OCI-LY1 (cell line): ENCODE data around the gene C7orf25.
A peak's percentile ranks its signal among the peaks of the same experiment; 100 is the strongest.

Source experiments
- H2AFZ ChIP-seq: fragments of 200-600 bp; sonication (generic), shearing (Covaris generic); 2 replicates; pipeline ENCODE4 v1.6.0; 2014; ENCODE audit warnings: antibody characterized with exemption, mild to moderate bottlenecking, low read length
- H3F3A ChIP-seq: fragments of 200-600 bp; sonication (generic), shearing (Covaris generic); 2 replicates; pipeline ENCODE4 v1.6.0; 2014; ENCODE audit warnings: mild to moderate bottlenecking, antibody characterized with exemption, low read length, moderate library complexity; ENCODE audit not compliant: insufficient read depth
- H3K27ac ChIP-seq: fragments of 200-600 bp; sonication (generic); 2 replicates; pipeline ENCODE4 v1.5.1; 2014; ENCODE audit warnings: low read length, mixed run types, mild to moderate bottlenecking, low read depth; ENCODE audit not compliant: poor library complexity, severe bottlenecking
- H3K27me3 ChIP-seq: fragments of 200-600 bp; sonication (generic); 2 replicates; pipeline ENCODE4 v1.6.0; 2014; ENCODE audit warnings: antibody characterized with exemption, mild to moderate bottlenecking, low read length, moderate library complexity; ENCODE audit not compliant: insufficient read depth
- H3K36me3 ChIP-seq: fragments of 200-600 bp; sonication (generic); 2 replicates; pipeline ENCODE4 v1.6.1; 2014; ENCODE audit warnings: mild to moderate bottlenecking, antibody characterized with exemption, low read length, moderate library complexity, mixed read lengths; ENCODE audit not compliant: insufficient read depth
- H3K4me1 ChIP-seq: fragments of 200-600 bp; sonication (generic); 2 replicates; pipeline ENCODE4 v1.5.1; 2014; ENCODE audit warnings: mild to moderate bottlenecking, low read length, moderate library complexity; ENCODE audit not compliant: insufficient read depth, severe bottlenecking
- H3K4me2 ChIP-seq: fragments of 200-600 bp; sonication (generic), shearing (Covaris generic); 2 replicates; pipeline ENCODE4 v1.6.1; 2014; ENCODE audit warnings: low read length
- H3K4me3 ChIP-seq: fragments of 200-600 bp; sonication (generic); 2 replicates; pipeline ENCODE4 v1.5.1; 2014; ENCODE audit warnings: low read length, low read depth, mild to moderate bottlenecking, mixed read lengths; ENCODE audit not compliant: poor library complexity, severe bottlenecking
- H3K79me2 ChIP-seq: fragments of 200-600 bp; shearing (Covaris generic); 2 replicates; pipeline ENCODE4 v1.6.1; 2016; ENCODE audit warnings: mixed run types, low read length, mixed read lengths; ENCODE audit not compliant: insufficient read depth
- H3K9ac ChIP-seq: fragments of 200-600 bp; sonication (generic), shearing (Covaris generic); 2 replicates; pipeline ENCODE4 v1.6.1; 2014; ENCODE audit warnings: mild to moderate bottlenecking, low read length, mixed read lengths
- H3K9me2 ChIP-seq: fragments of 200-600 bp; sonication (generic), shearing (Covaris generic); 2 replicates; pipeline ENCODE4 v1.6.1; 2014; ENCODE audit warnings: low read depth, mild to moderate bottlenecking, low read length, mixed read lengths
- H3K9me3 ChIP-seq: fragments of 200-600 bp; shearing (Covaris generic); 2 replicates; pipeline ENCODE4 v1.6.1; 2014; ENCODE audit warnings: low read length, mixed read lengths
- H4K20me1 ChIP-seq: fragments of 200-600 bp; sonication (generic), shearing (Covaris generic); 2 replicates; pipeline ENCODE4 v1.6.0; 2016; ENCODE audit warnings: mild to moderate bottlenecking, low read length; ENCODE audit not compliant: insufficient read depth
- EZH2 ChIP-seq: fragments of 200-600 bp; sonication (generic), shearing (Covaris generic); IDR thresholded peaks from 2 replicates; pipeline ENCODE4 v1.8.0; 2017; ENCODE audit warnings: borderline replicate concordance, mixed run types, mild to moderate bottlenecking, antibody characterized with exemption, low read length, moderate library complexity, mixed read lengths
- TF ChIP-seq, protein P1 (sequence below): fragments of 200-600 bp; sonication (generic), shearing (Covaris generic); IDR thresholded peaks from 2 replicates; pipeline ENCODE4 v1.5.1; 2017; ENCODE audit warnings: mild to moderate bottlenecking, antibody characterized with exemption, low read length, moderate library complexity, mixed read lengths

Gene C7orf25

GRCh38 chr7:42878303-42878702 is 33.6 kb downstream of the C7orf25 start:
- H3K9me2 ChIP-seq: no peaks in the 10 kb centered on the region
- no peaks in the 10 kb centered on the region for H3K27me3 ChIP-seq
- no peaks in the 10 kb centered on the region for H3K4me1 ChIP-seq
- H4K20me1 ChIP-seq: no peaks in the 10 kb centered on the region
- TF ChIP-seq EZH2: no peak
- TF ChIP-seq, protein P1, sequence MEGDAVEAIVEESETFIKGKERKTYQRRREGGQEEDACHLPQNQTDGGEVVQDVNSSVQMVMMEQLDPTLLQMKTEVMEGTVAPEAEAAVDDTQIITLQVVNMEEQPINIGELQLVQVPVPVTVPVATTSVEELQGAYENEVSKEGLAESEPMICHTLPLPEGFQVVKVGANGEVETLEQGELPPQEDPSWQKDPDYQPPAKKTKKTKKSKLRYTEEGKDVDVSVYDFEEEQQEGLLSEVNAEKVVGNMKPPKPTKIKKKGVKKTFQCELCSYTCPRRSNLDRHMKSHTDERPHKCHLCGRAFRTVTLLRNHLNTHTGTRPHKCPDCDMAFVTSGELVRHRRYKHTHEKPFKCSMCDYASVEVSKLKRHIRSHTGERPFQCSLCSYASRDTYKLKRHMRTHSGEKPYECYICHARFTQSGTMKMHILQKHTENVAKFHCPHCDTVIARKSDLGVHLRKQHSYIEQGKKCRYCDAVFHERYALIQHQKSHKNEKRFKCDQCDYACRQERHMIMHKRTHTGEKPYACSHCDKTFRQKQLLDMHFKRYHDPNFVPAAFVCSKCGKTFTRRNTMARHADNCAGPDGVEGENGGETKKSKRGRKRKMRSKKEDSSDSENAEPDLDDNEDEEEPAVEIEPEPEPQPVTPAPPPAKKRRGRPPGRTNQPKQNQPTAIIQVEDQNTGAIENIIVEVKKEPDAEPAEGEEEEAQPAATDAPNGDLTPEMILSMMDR: no peak
- no peaks in the 10 kb centered on the region for H3K9me3 ChIP-seq
- H3K79me2 ChIP-seq: no peaks in the 10 kb centered on the region
- no peak overlapping the region for H3K4me3 ChIP-seq
- H3K36me3 ChIP-seq: no peaks in the 10 kb centered on the region
- no peak overlapping the region for H3K4me2 ChIP-seq
- H2AFZ ChIP-seq: no peak overlapping the region
- H3K27ac ChIP-seq: no peak overlapping the region
- no peak overlapping the region for H3K9ac ChIP-seq
- H3F3A ChIP-seq: no peaks in the 10 kb centered on the region

GRCh38 chr7:42877862-42878261 is 34.0 kb downstream of the C7orf25 start:
- H3K4me1 ChIP-seq: no peaks in the 10 kb centered on the region
- no peaks in the 10 kb centered on the region for H3K36me3 ChIP-seq
- H4K20me1 ChIP-seq: no peaks in the 10 kb centered on the region
- H3K9ac ChIP-seq: no peak overlapping the region
- H3K4me2 ChIP-seq: no peak overlapping the region
- no peaks in the 10 kb centered on the region for H3K9me3 ChIP-seq
- no peak overlapping the region for H3K27ac ChIP-seq
- no peak for TF ChIP-seq EZH2
- TF ChIP-seq, protein P1: no peak
- no peaks in the 10 kb centered on the region for H3K79me2 ChIP-seq
- H3F3A ChIP-seq: no peaks in the 10 kb centered on the region
- H2AFZ ChIP-seq: no peak overlapping the region
- H3K4me3 ChIP-seq: no peak overlapping the region
- H3K9me2 ChIP-seq: no peaks in the 10 kb centered on the region
- no peaks in the 10 kb centered on the region for H3K27me3 ChIP-seq

- no peaks in the 10 kb centered on the region for H3K79me2 ChIP-seq
- H3K36me3 ChIP-seq: no peaks in the 10 kb centered on the region
- H3K4me3 ChIP-seq: no peak overlapping the region
- H3K9ac ChIP-seq: no peak overlapping the region
- H4K20me1 ChIP-seq: no peaks in the 10 kb centered on the region
- no peak for TF ChIP-seq EZH2
- TF ChIP-seq, protein P1: peak; percentile 94
- no peaks in the 10 kb centered on the region for H3K9me2 ChIP-seq
- no peak overlapping the region for H2AFZ ChIP-seq
- no peak overlapping the region for H3K4me2 ChIP-seq
- H3F3A ChIP-seq: no peaks in the 10 kb centered on the region
- no peaks in the 10 kb centered on the region for H3K27me3 ChIP-seq
- no peaks in the 10 kb centered on the region for H3K9me3 ChIP-seq
- no peak overlapping the region for H3K27ac ChIP-seq
- no peaks in the 10 kb centered on the region for H3K4me1 ChIP-seq
Measured at GRCh38 chr7:42876182-42877068, 35.4 kb downstream of the C7orf25 start.
